ENCODE data around the gene MARK3. TPM values are rescaled to one million over a fixed set of nuclear protein-coding genes. Genes with fewer than 3 reads are reported as not detected.

Gene MARK3
- total RNA-seq, 1 experiment from 2014 or later = 189 TPM

- intact Hi-C loops (cut with micrococcal nuclease; ENCODE audit: unreplicated experiment) = loop anchor here (10.0 kb wide), 2 partner anchors 288 to 868 kb away; no protein-coding TSS in a partner anchor
- Histone ChIP-seq H3K27ac (no peak overlapping the region), H3K4me1 (replicated peaks; ENCODE audit: insufficient read depth) (peaks cover 59% of the 10 kb centered on the region), H3K36me3 (ENCODE audit: low read depth) (peaks cover 6% of the 10 kb centered on the region; the same call in 1 of the 2 replicates), H3K27me3 (ENCODE audit: insufficient read depth, low read depth) (no peaks in the 10 kb centered on the region), H3F3A (ENCODE audit: insufficient read depth, low read depth) (peaks cover 79% of the 10 kb centered on the region), H3K4me2 (no peak overlapping the region), H3K79me2 (ENCODE audit: low read depth) (peaks cover 100% of the 10 kb centered on the region), H3K9me3 (ENCODE audit: insufficient read depth, low read depth) (no peaks in the 10 kb centered on the region), H2AFZ (no peak overlapping the region), H3K4me3 (no peak overlapping the region), H4K20me1 (ENCODE audit: insufficient read depth) (peaks cover 88% of the 10 kb centered on the region), H3K9me2 (ENCODE audit: insufficient read depth) (no peaks in the 10 kb centered on the region)
- POLR2A ChIA-PET (ENCODE audit: unreplicated experiment) = no interaction called here
- no peak for DNase-seq
- no TSS peak for BruUV-seq (replicated peaks)
- no peak for TF ChIP-seq EZH2 (IDR thresholded peaks at IDR 0.05; ENCODE audit: low read depth)
- no peak for TF ChIP-seq CTCF (conservative IDR thresholded peaks at IDR 0.05)
- CTCF ChIA-PET = interaction anchor here (0.7 to 2.3 kb wide), 9 partner anchors 11 to 318 kb away, joined by 3 to 10 read pairs (median 3); partner anchors contain the start of gene EIF5
Measured at GRCh38 chr14:103393070-103393469, 7.9 kb downstream of the MARK3 start.

- peaks cover 100% of the 10 kb centered on the region for H3K79me2 ChIP-seq (ENCODE audit: low read depth)
- H3K9me3 ChIP-seq (ENCODE audit: insufficient read depth, low read depth) = no peaks in the 10 kb centered on the region
- no peak overlapping the region for H3K27ac ChIP-seq
- H3F3A ChIP-seq (ENCODE audit: insufficient read depth, low read depth) = peaks cover 83% of the 10 kb centered on the region
- DNase-seq = no peak
- 0 out of 2 replicates have a peak overlapping the region, but pooled peaks have one; percentile 2 for H3K4me2 ChIP-seq
- H3K36me3 ChIP-seq (ENCODE audit: low read depth) = no peaks in the 10 kb centered on the region
- H4K20me1 ChIP-seq (ENCODE audit: insufficient read depth) = peaks cover 86% of the 10 kb centered on the region
- BruUV-seq (replicated peaks) = no TSS peak
- ChIA-PET POLR2A (ENCODE audit: unreplicated experiment) (no interaction called here), CTCF (interaction anchor here (0.5 to 1.3 kb wide), 8 partner anchors 10 to 743 kb away, joined by 3 to 8 read pairs (median 3); no protein-coding TSS in a partner anchor)
- no peak overlapping the region for H3K4me3 ChIP-seq
- intact Hi-C loops (cut with micrococcal nuclease; ENCODE audit: unreplicated experiment) = loop anchor here (10.0 kb wide), 2 partner anchors 289 to 869 kb away; no protein-coding TSS in a partner anchor
- peaks cover 59% of the 10 kb centered on the region for H3K4me1 ChIP-seq (replicated peaks; ENCODE audit: insufficient read depth)
- H3K9me2 ChIP-seq (ENCODE audit: insufficient read depth) = no peaks in the 10 kb centered on the region
- no peak overlapping the region for H2AFZ ChIP-seq
- no peaks in the 10 kb centered on the region for H3K27me3 ChIP-seq (ENCODE audit: insufficient read depth, low read depth)
- TF ChIP-seq EZH2 (IDR thresholded peaks at IDR 0.05; ENCODE audit: low read depth) = no peak
- peak; percentile 99 for TF ChIP-seq CTCF (conservative IDR thresholded peaks at IDR 0.05)
Measured at GRCh38 chr14:103393676-103394626, 8.7 kb downstream of the MARK3 start.

GRCh38 chr14:103395244-103395643, 10.0 kb downstream of the MARK3 start:
- Histone ChIP-seq H3K9me3 (ENCODE audit: insufficient read depth, low read depth) (no peaks in the 10 kb centered on the region), H3K79me2 (ENCODE audit: low read depth) (peaks cover 100% of the 10 kb centered on the region), H3K4me1 (replicated peaks; ENCODE audit: insufficient read depth) (peaks cover 68% of the 10 kb centered on the region), H3K36me3 (ENCODE audit: low read depth) (0 out of 2 replicates have a peak, but pooled peaks cover 1% of the 10 kb centered on the region), H3K4me3 (no peak overlapping the region), H4K20me1 (ENCODE audit: insufficient read depth) (peaks cover 92% of the 10 kb centered on the region), H3F3A (ENCODE audit: insufficient read depth, low read depth) (peaks cover 82% of the 10 kb centered on the region), H2AFZ (no peak overlapping the region), H3K4me2 (peak overlapping the region; percentile 27), H3K27me3 (ENCODE audit: insufficient read depth, low read depth) (no peaks in the 10 kb centered on the region), H3K9me2 (ENCODE audit: insufficient read depth) (no peaks in the 10 kb centered on the region), H3K27ac (peak overlapping the region; percentile 84; the same call in 1 of the 2 replicates)
- peak in 1 of 2 experiments; percentile 49 for DNase-seq
- no peak for TF ChIP-seq CTCF (conservative IDR thresholded peaks at IDR 0.05)
- TF ChIP-seq EZH2 (IDR thresholded peaks at IDR 0.05; ENCODE audit: low read depth) = no peak
- BruUV-seq (replicated peaks) = no TSS peak
- intact Hi-C loops (cut with micrococcal nuclease; ENCODE audit: unreplicated experiment) = loop anchor here (10.0 kb wide), 2 partner anchors 290 to 870 kb away; no protein-coding TSS in a partner anchor
- CTCF ChIA-PET = no interaction called here
- POLR2A ChIA-PET (ENCODE audit: unreplicated experiment) = no interaction called here

Data from PC-9 (cell line).